Measurements from ENCODE around the gene AP5Z1.

The AP5Z1 gene

GRCh38 chr7:4840079-4840501 lies 64.7 kb downstream of the AP5Z1 start:
- Histone ChIP-seq H3K4me3 (ENCODE audit: low read length) (no peak overlapping the region), H3K4me1 (ENCODE audit: control insufficient read depth, insufficient read depth, low read length) (no peaks in the 10 kb centered on the region), H3K36me3 (ENCODE audit: control insufficient read depth, insufficient read depth, low read length) (no peaks in the 10 kb centered on the region), H3K27me3 (ENCODE audit: control insufficient read depth, insufficient read depth, low read length) (no peaks in the 10 kb centered on the region), H3K27ac (ENCODE audit: low read depth, low read length) (no peak overlapping the region), H3K9ac (ENCODE audit: low read length) (no peak overlapping the region)
